Measurements from ENCODE around the gene CTNND1. TPM values are rescaled to one million over a fixed set of nuclear protein-coding genes. Genes with fewer than 3 reads are reported as not detected.
A peak's percentile ranks its signal among the peaks of the same experiment; 100 is the strongest.

The CTNND1 gene
- total RNA-seq, 1 donor from 2014 or later: 58.9 TPM

- no peak for DNase-seq
- peak overlapping the region; percentile 91 for H3K27ac ChIP-seq (replicated peaks)
- no peaks in the 10 kb centered on the region for H3K9me3 ChIP-seq (replicated peaks)
- peaks cover 53% of the 10 kb centered on the region for H3K4me1 ChIP-seq
- H3K4me3 ChIP-seq: peak overlapping the region; percentile 76
- no peak for TF ChIP-seq CTCF (IDR thresholded peaks at IDR 0.05; ENCODE audit: borderline replicate concordance)
- intact Hi-C loops (cut with micrococcal nuclease): loop anchor here (5.0 kb wide), 1 partner anchor 60 kb away; no protein-coding TSS in a partner anchor
- H3K27me3 ChIP-seq (ENCODE audit: low read depth): no peaks in the 10 kb centered on the region
- H3K36me3 ChIP-seq: peaks cover 73% of the 10 kb centered on the region
Measured at GRCh38 chr11:57742087-57742452, 19.5 kb upstream of the CTNND1 start.

GRCh38 chr11:57744357-57744756 lies 17.2 kb upstream of the CTNND1 start:
- H3K4me3 ChIP-seq: no peak overlapping the region
- intact Hi-C loops (cut with micrococcal nuclease): loop anchor here (5.0 kb wide), 1 partner anchor 58 kb away; no protein-coding TSS in a partner anchor
- no peaks in the 10 kb centered on the region for H3K27me3 ChIP-seq (ENCODE audit: low read depth)
- no peak for TF ChIP-seq CTCF (IDR thresholded peaks at IDR 0.05; ENCODE audit: borderline replicate concordance)
- no peak for DNase-seq
- H3K9me3 ChIP-seq (replicated peaks): no peaks in the 10 kb centered on the region
- peaks cover 53% of the 10 kb centered on the region for H3K4me1 ChIP-seq
- peaks cover 53% of the 10 kb centered on the region for H3K36me3 ChIP-seq
- H3K27ac ChIP-seq (replicated peaks): no peak overlapping the region

- TF ChIP-seq CTCF (IDR thresholded peaks at IDR 0.05; ENCODE audit: borderline replicate concordance): no peak
- peaks cover 44% of the 10 kb centered on the region for H3K36me3 ChIP-seq
- H3K27me3 ChIP-seq (ENCODE audit: low read depth): no peaks in the 10 kb centered on the region
- H3K27ac ChIP-seq (replicated peaks): peak overlapping the region; percentile 14
- peaks cover 52% of the 10 kb centered on the region for H3K4me1 ChIP-seq
- no peaks in the 10 kb centered on the region for H3K9me3 ChIP-seq (replicated peaks)
- DNase-seq: no peak
- intact Hi-C loops (cut with micrococcal nuclease): no loop called here
- H3K4me3 ChIP-seq: no peak overlapping the region
Measured at GRCh38 chr11:57745206-57745605, 16.4 kb upstream of the CTNND1 start.

- Histone ChIP-seq H3K4me3 (no peak overlapping the region), H3K9me3 (replicated peaks) (no peaks in the 10 kb centered on the region), H3K27ac (replicated peaks) (no peak overlapping the region), H3K4me1 (peaks cover 38% of the 10 kb centered on the region), H3K36me3 (peaks cover 43% of the 10 kb centered on the region), H3K27me3 (ENCODE audit: low read depth) (no peaks in the 10 kb centered on the region)
- DNase-seq: no peak
- no peak for TF ChIP-seq CTCF (IDR thresholded peaks at IDR 0.05; ENCODE audit: borderline replicate concordance)
- intact Hi-C loops (cut with micrococcal nuclease): no loop called here
Measured at GRCh38 chr11:57746920-57747319, 14.7 kb upstream of the CTNND1 start.

GRCh38 chr11:57751176-57751575 lies 10.4 kb upstream of the CTNND1 start:
- H3K27ac ChIP-seq (replicated peaks): peak overlapping the region; percentile 58
- peaks cover 10% of the 10 kb centered on the region for H3K36me3 ChIP-seq
- H3K9me3 ChIP-seq (replicated peaks): no peaks in the 10 kb centered on the region
- H3K4me1 ChIP-seq: peaks cover 7% of the 10 kb centered on the region
- intact Hi-C loops (cut with micrococcal nuclease): no loop called here
- H3K27me3 ChIP-seq (ENCODE audit: low read depth): no peaks in the 10 kb centered on the region
- no peak for DNase-seq
- TF ChIP-seq CTCF (IDR thresholded peaks at IDR 0.05; ENCODE audit: borderline replicate concordance): no peak
- H3K4me3 ChIP-seq: no peak overlapping the region
